ENCODE data around the gene BICRA.

Gene BICRA

DNA sequence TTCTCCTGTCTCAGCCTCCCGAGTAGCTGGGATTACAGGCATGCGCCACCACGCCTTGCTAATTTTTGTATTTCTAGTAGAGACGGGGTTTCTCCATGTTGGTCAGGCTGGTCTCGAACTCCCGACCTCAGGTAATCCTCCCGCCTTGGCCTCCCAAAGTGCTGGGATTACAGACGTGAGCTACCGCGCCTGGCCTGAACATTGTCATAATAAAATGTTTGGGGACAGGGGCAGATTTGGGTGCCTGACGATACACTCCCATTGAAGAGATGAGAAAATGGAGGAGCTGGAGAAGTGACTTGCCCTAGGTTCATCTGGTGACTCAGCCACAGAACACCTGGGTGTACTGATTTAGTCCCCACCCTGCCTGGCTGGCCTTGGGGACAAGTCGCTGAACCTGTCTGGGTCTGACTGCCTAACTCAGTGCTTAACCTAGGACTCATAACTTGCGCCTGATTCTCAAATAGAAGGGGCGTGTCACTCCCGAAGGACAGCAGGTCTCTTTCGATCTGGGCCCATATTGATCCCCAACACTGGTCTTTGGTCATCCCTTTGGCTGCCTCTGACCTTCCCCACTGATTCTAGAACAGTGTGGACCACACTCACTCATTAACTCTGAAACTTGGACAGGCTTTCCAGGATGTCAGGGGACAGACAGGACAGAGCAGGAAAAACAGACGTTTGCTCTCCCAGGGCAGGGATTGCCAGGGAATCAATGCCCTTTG is 7.6 kb upstream of the BICRA start:
- no peak for DNase-seq

- no peak for DNase-seq
Measured at GRCh38 chr19:47603706-47604565, 5.0 kb upstream of the BICRA start.

DNA sequence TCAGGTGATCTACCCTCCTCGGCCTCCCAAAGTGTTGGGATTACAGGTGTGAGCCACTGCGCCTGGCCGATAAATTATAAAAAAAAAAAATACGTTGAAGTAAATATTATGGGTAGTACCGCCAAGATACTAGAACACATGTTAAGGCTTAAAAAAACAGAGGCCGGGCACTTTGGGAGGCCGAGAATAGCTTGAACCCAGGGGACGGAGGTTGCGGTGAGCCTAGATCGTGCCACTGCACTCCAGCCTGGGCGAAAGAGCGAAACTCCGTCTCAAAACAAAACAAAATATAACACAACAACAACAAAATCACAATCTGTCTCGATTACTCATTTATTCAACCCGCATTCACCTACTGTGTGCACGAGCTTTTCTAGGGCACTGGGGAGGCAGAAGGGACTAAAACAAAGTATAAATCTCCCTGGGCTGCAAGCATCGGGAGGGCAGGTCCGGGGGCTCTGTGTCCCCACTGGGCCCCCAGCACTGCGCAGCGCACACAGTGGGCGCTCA is 1.3 kb upstream of the BICRA start:
- DNase-seq = no peak

GRCh38 chr19:47608074-47608918 is 638 bp upstream of the BICRA start:
- DNase-seq = no peak

DNA sequence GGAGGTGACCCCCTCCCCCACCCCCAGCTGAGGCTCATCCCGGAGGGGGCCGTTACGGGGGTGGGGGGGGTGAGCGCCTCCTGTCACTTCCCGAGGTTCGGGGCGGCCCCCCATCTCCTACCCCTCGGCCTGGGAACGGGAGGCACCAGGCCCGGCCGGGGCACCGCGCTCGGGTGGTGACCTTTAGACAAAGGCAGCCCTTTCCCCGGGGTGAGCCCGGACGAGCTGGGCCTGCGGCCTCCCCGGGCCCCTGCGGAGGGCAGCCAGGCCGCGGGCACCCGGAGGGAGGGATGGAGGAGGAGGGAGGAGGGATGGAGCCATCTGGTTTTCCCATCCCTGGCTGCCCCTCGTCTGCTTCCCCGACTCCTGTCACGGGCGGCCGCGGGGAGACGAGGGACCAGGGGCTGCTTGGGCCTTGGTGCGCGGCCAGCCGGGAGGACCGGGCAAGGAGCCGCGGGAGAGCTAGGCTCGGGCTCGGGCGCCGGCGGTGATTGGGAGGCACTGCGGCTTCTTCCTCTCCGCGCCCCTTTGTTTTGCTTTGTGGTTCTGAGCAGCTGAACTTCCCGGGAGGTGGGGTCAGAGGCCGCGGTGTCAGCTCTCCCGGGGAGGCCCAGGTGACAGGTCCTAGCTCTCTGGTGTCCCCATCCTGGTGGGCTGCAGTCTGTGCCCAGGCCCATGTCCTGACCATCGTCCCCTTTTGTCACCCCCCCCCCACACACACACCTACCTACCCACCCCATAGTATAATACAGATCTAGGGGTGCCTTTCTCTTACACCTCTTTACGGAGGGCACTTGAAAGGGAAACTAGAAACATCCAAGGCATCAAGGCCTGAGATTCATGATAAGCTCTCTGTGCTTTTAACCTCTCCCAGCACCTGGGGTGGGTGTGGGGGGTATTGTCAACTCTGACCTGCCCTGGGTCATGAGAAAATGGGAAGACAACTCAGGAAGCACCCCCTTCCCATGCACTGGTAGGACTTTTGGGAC is 1.3 kb downstream of the BICRA start:
- DNase-seq = no peak

- DNase-seq = no peak
Measured at GRCh38 chr19:47610902-47611301, 2.0 kb downstream of the BICRA start.

- no peak for DNase-seq
Measured at GRCh38 chr19:47613165-47614020, 4.5 kb downstream of the BICRA start.

DNA sequence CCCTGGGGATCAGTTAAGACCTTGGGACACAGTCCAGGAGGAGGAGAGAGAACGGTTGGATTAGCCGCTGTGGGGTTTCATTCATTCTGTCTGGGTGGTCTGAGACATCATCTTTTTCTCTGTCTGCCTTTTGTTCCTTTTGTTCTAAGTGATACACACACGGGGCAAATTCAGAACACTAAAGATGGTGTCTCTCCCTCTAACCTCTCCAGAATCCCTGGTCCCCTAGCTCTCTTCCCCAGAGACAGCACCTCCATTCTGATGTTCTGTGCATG is 5.0 kb downstream of the BICRA start:
- no peak for DNase-seq

DNA sequence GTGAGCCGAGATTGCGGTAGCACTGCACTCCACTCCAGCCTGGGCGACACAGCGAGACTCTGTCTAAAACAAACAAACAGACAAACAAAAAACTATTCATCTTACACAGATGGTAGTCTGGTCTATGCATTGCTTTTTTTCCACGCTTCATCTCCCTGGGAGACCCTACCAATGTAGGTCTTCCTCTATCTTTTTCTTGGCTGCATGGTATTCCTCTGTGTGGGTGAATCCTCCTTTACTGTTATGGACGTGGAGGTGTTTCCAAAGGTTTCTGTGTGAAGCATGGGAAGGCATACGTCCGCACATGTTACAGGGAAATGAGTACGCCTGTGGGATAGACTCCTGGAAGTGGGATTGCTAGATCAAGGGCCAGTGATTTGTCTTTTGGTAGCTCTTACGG is 5.6 kb downstream of the BICRA start:
- no peak for DNase-seq

GRCh38 chr19:47615230-47615629 is 6.3 kb downstream of the BICRA start:
- DNase-seq = no peak

- DNase-seq = no peak
Measured at GRCh38 chr19:47615714-47616113, 6.8 kb downstream of the BICRA start.

GRCh38 chr19:47618771-47619170 is 9.8 kb downstream of the BICRA start:
- no peak for DNase-seq

GRCh38 chr19:47619763-47620162 is 10.8 kb downstream of the BICRA start:
- DNase-seq = no peak

- no peak for DNase-seq
Measured at GRCh38 chr19:47623151-47623920, 14.4 kb downstream of the BICRA start.

GRCh38 chr19:47623921-47624391 is 15.0 kb downstream of the BICRA start:
- DNase-seq = no peak

- no peak for DNase-seq
Measured at GRCh38 chr19:47625650-47626049, 16.7 kb downstream of the BICRA start.

- DNase-seq = no peak
Measured at GRCh38 chr19:47626238-47626637, 17.3 kb downstream of the BICRA start.

DNA sequence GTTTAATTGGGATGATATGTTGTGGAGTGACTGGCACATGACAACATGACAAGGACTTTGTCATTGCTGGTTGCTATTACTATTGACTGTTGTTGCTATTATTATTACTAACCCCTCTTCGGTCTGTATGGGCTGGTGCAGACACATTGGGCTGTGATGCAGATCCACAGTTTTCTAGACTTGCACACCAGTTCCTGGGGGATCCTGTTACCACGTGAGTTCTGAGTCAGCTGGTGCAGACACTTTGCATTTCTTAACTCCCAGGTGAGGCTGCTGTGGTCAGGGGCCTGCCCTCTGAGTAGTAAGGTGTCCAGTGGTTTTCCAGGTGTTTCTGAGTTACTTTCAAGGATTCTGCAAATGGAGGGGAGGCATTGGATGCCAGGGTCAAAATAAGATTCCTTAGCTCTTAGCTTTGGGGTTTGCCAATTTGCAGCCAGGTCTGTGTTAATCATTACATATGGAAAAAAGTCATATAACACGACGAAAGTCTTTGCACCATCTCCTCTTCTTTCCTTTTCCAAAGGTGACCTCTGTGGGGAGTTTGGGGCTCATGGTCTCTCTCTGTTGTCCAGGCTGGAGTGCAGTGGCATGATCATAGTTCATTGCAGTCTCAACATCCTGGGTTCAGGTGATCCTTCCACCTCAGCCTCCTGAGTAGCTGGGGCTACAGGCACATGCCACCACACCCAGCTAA is 19.3 kb downstream of the BICRA start:
- DNase-seq = no peak

GRCh38 chr19:47630594-47630993 is 21.7 kb downstream of the BICRA start:
- DNase-seq = no peak

Measured in SIG-M5 (cell line).